MCF 10A (cell line): Measurements from ENCODE around the gene AGT. TPM values are rescaled to one million over a fixed set of nuclear protein-coding genes. Genes with fewer than 3 reads are reported as not detected.
A peak's percentile ranks its signal among the peaks of the same experiment; 100 is the strongest.

Experiments
- BruUV-seq: library from RNA; stranded (reverse); fragments of 400-500 nt; replicated peaks from 2 replicates; lab custom pipeline; 2021; lab: Mats Ljungman, UMichigan
- CTCF ChIA-PET: fragments of 300-600 bp; sonication (Branson Sonifier 250); formaldehyde crosslinking; extraction: SDS; loops from one replicate; lab custom pipeline; 2021; ENCODE audit warnings: antibody characterized with exemption, inconsistent platforms; lab: Yijun Ruan, JAX
- POLR2A ChIA-PET: fragments of 300-600, 350-650 bp; sonication (Branson Sonifier 250); formaldehyde crosslinking; extraction: SDS; loops from one replicate; lab custom pipeline; 2020; ENCODE audit warnings: antibody characterized with exemption, inconsistent platforms; lab: Yijun Ruan, JAX
- DNase-seq: peaks from one replicate; pipeline ENCODE4 v3.0.0-alpha.2; 2018; ENCODE audit not compliant: unreplicated experiment
- H3K27ac Mint-ChIP-seq: one replicate; pipeline ENCODE4 v1.8.0; 2022; ENCODE audit warnings: mild to moderate bottlenecking, low read depth, mixed read lengths; ENCODE audit not compliant: unreplicated experiment
- H3K27me3 Mint-ChIP-seq: one replicate; pipeline ENCODE4 v1.8.0; 2022; ENCODE audit warnings: mixed read lengths; ENCODE audit not compliant: insufficient read depth, unreplicated experiment
- H3K36me3 Mint-ChIP-seq: one replicate; pipeline ENCODE4 v1.8.0; 2022; ENCODE audit warnings: mild to moderate bottlenecking, moderate library complexity, mixed read lengths; ENCODE audit not compliant: insufficient read depth, unreplicated experiment
- H3K4me1 Mint-ChIP-seq: one replicate; pipeline ENCODE4 v1.8.0; 2022; ENCODE audit warnings: mixed read lengths; ENCODE audit not compliant: insufficient read depth, unreplicated experiment
- H3K4me3 Mint-ChIP-seq: one replicate; pipeline ENCODE4 v1.8.0; 2022; ENCODE audit warnings: mild to moderate bottlenecking, moderate library complexity, mixed read lengths; ENCODE audit not compliant: unreplicated experiment
- H3K9me3 Mint-ChIP-seq: one replicate; pipeline ENCODE4 v1.8.0; 2022; ENCODE audit warnings: mixed read lengths; ENCODE audit not compliant: unreplicated experiment
- intact Hi-C: fragments of 100-400 bp; cut with micrococcal nuclease; formaldehyde crosslinking; loops from 2 replicates; pipeline ENCODE4 v1.14.1; 2022
- total RNA-seq: library from RNA; stranded (reverse); gene quantifications from 2 replicates; pipeline ENCODE4 v1.2.3, GENCODE V29; 2022
- TF ChIP-seq, protein P1 (sequence below): fragments of 200-600 bp; IDR thresholded peaks from one replicate; pipeline ENCODE4 v1.8.0; 2022; ENCODE audit warnings: antibody characterized with exemption, mild to moderate bottlenecking; ENCODE audit not compliant: unreplicated experiment

Gene AGT
- total RNA-seq, 1 experiment from 2014 or later, result not detected

DNA sequence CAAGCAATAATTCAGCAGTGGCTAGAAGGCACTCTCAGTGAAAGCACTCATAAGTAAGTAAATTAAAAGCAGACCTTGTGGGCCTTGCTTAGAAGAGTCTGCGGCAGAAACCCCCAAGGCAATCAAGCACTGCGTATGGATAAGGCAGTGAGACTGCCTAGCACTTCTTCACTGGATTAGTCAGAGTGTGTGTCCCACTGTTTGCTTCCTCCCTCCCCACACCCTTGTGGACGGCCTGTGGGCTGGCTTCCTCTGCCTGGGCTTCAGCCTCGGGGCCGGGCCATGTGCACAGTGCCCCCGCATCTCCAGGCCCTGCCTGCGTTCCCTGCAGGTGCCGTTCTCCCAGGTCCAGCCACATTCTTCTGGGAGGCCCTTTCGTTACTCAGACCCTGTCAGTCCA is 23.8 kb downstream of the AGT start:
- POLR2A ChIA-PET, result interaction anchor here (0.9 to 1.2 kb wide), 2 partner anchors 10 to 322 kb away, joined by 3 read pairs; no protein-coding TSS in a partner anchor
- Mint-ChIP-seq H3K27me3 (no peaks in the 10 kb centered on the region), H3K4me1 (no peaks in the 10 kb centered on the region), H3K36me3 (peaks cover 93% of the 10 kb centered on the region), H3K4me3 (no peak overlapping the region), H3K9me3 (no peaks in the 10 kb centered on the region), H3K27ac (no peak overlapping the region)
- TF ChIP-seq, protein P1, sequence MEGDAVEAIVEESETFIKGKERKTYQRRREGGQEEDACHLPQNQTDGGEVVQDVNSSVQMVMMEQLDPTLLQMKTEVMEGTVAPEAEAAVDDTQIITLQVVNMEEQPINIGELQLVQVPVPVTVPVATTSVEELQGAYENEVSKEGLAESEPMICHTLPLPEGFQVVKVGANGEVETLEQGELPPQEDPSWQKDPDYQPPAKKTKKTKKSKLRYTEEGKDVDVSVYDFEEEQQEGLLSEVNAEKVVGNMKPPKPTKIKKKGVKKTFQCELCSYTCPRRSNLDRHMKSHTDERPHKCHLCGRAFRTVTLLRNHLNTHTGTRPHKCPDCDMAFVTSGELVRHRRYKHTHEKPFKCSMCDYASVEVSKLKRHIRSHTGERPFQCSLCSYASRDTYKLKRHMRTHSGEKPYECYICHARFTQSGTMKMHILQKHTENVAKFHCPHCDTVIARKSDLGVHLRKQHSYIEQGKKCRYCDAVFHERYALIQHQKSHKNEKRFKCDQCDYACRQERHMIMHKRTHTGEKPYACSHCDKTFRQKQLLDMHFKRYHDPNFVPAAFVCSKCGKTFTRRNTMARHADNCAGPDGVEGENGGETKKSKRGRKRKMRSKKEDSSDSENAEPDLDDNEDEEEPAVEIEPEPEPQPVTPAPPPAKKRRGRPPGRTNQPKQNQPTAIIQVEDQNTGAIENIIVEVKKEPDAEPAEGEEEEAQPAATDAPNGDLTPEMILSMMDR, result no peak
- intact Hi-C loops, result no loop called here
- no peak for DNase-seq
- CTCF ChIA-PET, result interaction anchor here (0.6 kb wide), 1 partner anchor 431 kb away, joined by 3 read pairs; no protein-coding TSS in a partner anchor
- no TSS peak for BruUV-seq

DNA sequence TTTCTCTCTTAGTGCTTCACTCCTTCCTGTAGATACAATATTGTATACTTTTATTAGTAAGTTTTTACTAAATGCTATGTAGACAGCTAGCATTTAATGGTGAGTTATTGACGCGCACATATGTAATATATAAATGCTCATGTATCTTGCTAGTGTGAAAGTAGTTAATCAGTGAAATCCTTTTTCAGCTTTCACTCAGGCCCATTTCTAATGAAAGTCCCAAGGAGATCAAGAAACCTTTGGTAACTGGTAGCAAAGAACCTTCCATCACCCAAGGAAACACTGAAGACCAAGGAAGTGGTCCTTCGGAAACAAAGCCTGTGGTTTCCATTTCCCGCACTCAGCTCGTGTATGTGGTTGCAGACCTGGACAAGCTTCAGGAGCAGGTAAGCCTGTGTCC is 27.2 kb downstream of the AGT start:
- TF ChIP-seq, protein P1, result no peak
- no TSS peak for BruUV-seq
- Mint-ChIP-seq H3K27ac (no peak overlapping the region), H3K4me3 (no peak overlapping the region), H3K36me3 (peaks cover 90% of the 10 kb centered on the region), H3K27me3 (no peaks in the 10 kb centered on the region), H3K9me3 (no peaks in the 10 kb centered on the region), H3K4me1 (peaks cover 18% of the 10 kb centered on the region)
- ChIA-PET CTCF (interaction anchor here (0.6 to 0.9 kb wide), 3 partner anchors 43 to 571 kb away, joined by 3 to 8 read pairs (median 3); no protein-coding TSS in a partner anchor), POLR2A (no interaction called here)
- intact Hi-C loops, result no loop called here
- no peak for DNase-seq

DNA sequence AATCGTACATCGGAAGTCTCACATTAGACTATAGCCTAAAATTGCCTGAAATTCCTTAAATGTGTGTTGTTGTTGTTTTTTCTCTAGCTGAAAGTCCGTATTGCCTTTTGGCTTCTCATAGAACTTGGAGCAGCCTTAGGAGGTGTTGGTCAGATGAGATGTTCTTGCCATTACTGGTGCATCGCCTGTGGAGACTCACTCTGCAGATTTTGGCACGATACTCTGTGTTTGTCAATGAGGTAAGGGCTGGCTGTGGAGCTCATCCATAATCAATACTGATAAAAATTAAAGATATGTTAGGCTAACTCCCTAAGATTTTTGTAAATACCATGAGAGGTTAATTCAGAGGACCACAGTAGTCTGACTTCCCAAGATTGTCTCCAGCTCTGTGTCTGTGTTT is 28.9 kb downstream of the AGT start:
- ChIA-PET CTCF (interaction anchor here (0.6 to 1.0 kb wide), 3 partner anchors 42 to 183 kb away, joined by 3 to 6 read pairs (median 4); no protein-coding TSS in a partner anchor), POLR2A (interaction anchor here (0.5 to 1.3 kb wide), 5 partner anchors 42 to 991 kb away, joined by 3 to 6 read pairs (median 3); no protein-coding TSS in a partner anchor)
- H3K36me3 Mint-ChIP-seq, result peaks cover 83% of the 10 kb centered on the region

DNA sequence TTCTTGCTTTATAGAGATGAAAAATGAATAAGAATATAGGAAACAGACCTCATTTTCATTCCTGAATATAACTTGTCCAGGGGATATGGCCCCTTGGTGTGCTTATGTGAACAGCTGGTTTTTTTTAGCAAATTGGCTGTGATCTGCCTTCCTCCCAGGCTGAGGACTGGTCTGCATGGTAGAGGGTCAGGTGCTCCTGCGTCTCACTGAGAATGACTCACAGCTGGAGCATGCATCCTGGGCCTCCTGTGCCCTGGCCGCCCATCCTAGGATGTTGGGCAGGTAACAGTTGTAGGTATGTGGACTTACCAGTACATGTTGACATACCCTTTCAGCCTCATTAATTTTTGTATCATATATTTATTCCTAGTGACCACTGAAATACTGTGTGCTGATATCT is 29.8 kb downstream of the AGT start:
- CTCF ChIA-PET, result interaction anchor here (0.6 to 1.0 kb wide), 3 partner anchors 41 to 645 kb away, joined by 4 to 6 read pairs (median 4); no protein-coding TSS in a partner anchor
- BruUV-seq, result no TSS peak
- Mint-ChIP-seq H3K9me3 (no peaks in the 10 kb centered on the region), H3K27ac (no peak overlapping the region), H3K4me3 (no peak overlapping the region), H3K27me3 (no peaks in the 10 kb centered on the region), H3K4me1 (peaks cover 24% of the 10 kb centered on the region), H3K36me3 (peaks cover 83% of the 10 kb centered on the region)
- TF ChIP-seq, protein P1, result no peak
- DNase-seq, result peak; percentile 65
- intact Hi-C loops, result loop anchor here (5.0 kb wide), 1 partner anchor 528 kb away; no protein-coding TSS in a partner anchor
- POLR2A ChIA-PET, result interaction anchor here (0.5 to 4.1 kb wide), 5 partner anchors 41 to 372 kb away, joined by 3 to 31 read pairs (median 3); partner anchors contain the start of gene COG2

More for the DNA sequence above, 28.9 kb downstream of the AGT start:
- Mint-ChIP-seq H3K27ac (no peak overlapping the region), H3K4me3 (no peak overlapping the region), H3K9me3 (no peaks in the 10 kb centered on the region), H3K4me1 (peaks cover 24% of the 10 kb centered on the region), H3K27me3 (no peaks in the 10 kb centered on the region)
- DNase-seq, result no peak
- TF ChIP-seq, protein P1, result no peak
- no TSS peak for BruUV-seq
- intact Hi-C loops, result loop anchor here (5.0 kb wide), 1 partner anchor 527 kb away; no protein-coding TSS in a partner anchor
